Pancreas (tissue), 10 donors: ENCODE results near the gene RNF212. TPM values are rescaled to one million over a fixed set of nuclear protein-coding genes. Genes with fewer than 3 reads are reported as not detected.

Experiments
- ATAC-seq, 4 donors: fragments of 200-7000 bp; cut with Tn5 transposase; one replicate each; pipeline versions ENCODE4 v1.8.0 to v1.9.1; 2020; ENCODE audit warnings: mild to moderate bottlenecking in 4 of 4, moderate library complexity in 4 of 4
- DNase-seq, 6 donors: peaks; one replicate each; pipeline ENCODE4 v3.0.0-alpha.2; 2020
- FAIRE-seq: peaks from 2 replicates; lab custom pipeline; 2012; peaks lifted over from hg19 to GRCh38; lab: Jason Lieb, UNC
- H3K27ac ChIP-seq, 4 donors: fragments of 200-600 bp; sonication (generic); 1 replicate in 3 of 4; 2 replicates in 1 of 4; pipeline versions ENCODE4 v1.5.0 to v1.8.0; 2020
- H3K27me3 ChIP-seq, 4 donors: fragments of 200-600 bp; one replicate each; pipeline ENCODE4 v1.8.0; 2021
- H3K36me3 ChIP-seq, 3 donors: fragments of 200-600 bp; sonication (generic) in 1 of 3; one replicate each; pipeline versions ENCODE4 v1.5.0 to v1.8.0; 2020 to 2021
- H3K4me1 ChIP-seq, 3 donors: fragments of 200-600 bp; one replicate each; pipeline ENCODE4 v1.8.0; 2021
- H3K4me3 ChIP-seq, 4 donors: fragments of 200-600 bp; sonication (generic) in 2 of 4; one replicate each; pipeline versions ENCODE4 v1.5.0 to v1.8.0; 2020 to 2021
- H3K9me3 ChIP-seq, 4 donors: fragments of 200-600 bp; one replicate each; pipeline ENCODE4 v1.8.0; 2021
- CTCF ChIP-seq, 4 donors: fragments of 200-600 bp; sonication (generic) in 3 of 4; IDR thresholded peaks; one replicate each; pipeline versions ENCODE4 v1.5.0 to v1.8.0; 2021; ENCODE audit warnings: antibody characterized with exemption in 4 of 4
- WGBS, 2 donors: extraction: QIAGEN DNeasy Blood & Tissue Kit; methylation state at CpG; one replicate each; pipeline ENCODE4 v1.1.7; 2013; 5-methylcytosine and 5-hydroxymethylcytosine counted together
- intact Hi-C, 3 donors: fragments of 100-400 bp; cut with DNase I; formaldehyde crosslinking; loops; one replicate each; pipeline versions ENCODE4 v1.11.1 to v1.14.2; 2022
- polyA plus RNA-seq, 2 donors: library from polyadenylated mRNA; stranded (reverse); fragments of 200-250 nt; gene quantifications; one replicate each; pipeline ENCODE4 v1.2.3, GENCODE V29; 2013
- total RNA-seq, 6 donors: library from RNA; stranded (reverse); fragmentation: NEBNext Ultra II Directional in 4 of 6; extraction: Animal tissue kit (Norgen Biotek cat#: 25700) in 4 of 6; gene quantifications; one replicate each; pipeline versions ENCODE4 v1.2.1 to v1.2.4, GENCODE V29; 2021 to 2023
- donor health status: healthy with polysubstance abuse.
- donor health status: DM: no; HTN: no; CAD: no; lungs with moderate emphysema.
- donor health status: DM: no; HTN: no; CAD: no.
- donor health status: control.
- donor health status: control.
- donor health status: Bipolar disorder and iron deficiency.
- donor health status: DM: yes; HTN: yes; CAD: no.
- donor health status: DM: no; HTN: no; CAD: no.
- donor health status: DM: no; HTN: no; CAD: no.
- donor health status: DM: yes; HTN: yes; CAD: no.

RNF212 gene
- total and polyA plus RNA-seq, 8 donors: 12.0 to 40.3 (median 19.2) TPM

GRCh38 chr4:1023075-1023640 is 90.2 kb downstream of the RNF212 start:
- Histone ChIP-seq H3K36me3 (peaks cover 0 to 9% (median 6%) of the 10 kb centered on the region in 3 donors), H3K27ac (no peak overlapping the region), H3K27me3 (no peaks in the 10 kb centered on the region), H3K4me3 (no peak overlapping the region), H3K9me3 (no peaks in the 10 kb centered on the region), H3K4me1 (no peaks in the 10 kb centered on the region)
- DNase-seq: no peak
- intact Hi-C loops: no loop called here
- no peak for FAIRE-seq
- ATAC-seq: no peak
- TF ChIP-seq CTCF (IDR thresholded peaks at IDR 0.05): no peak
- 93 to 96% methylated on average over 20 of the region's 20 CpGs for WGBS, 2 donors

GRCh38 chr4:1022739-1023066 is 90.7 kb downstream of the RNF212 start:
- Histone ChIP-seq H3K36me3 (peaks cover 0 to 9% (median 6%) of the 10 kb centered on the region in 3 donors), H3K4me1 (no peaks in the 10 kb centered on the region), H3K9me3 (no peaks in the 10 kb centered on the region), H3K27ac (no peak overlapping the region), H3K4me3 (no peak overlapping the region), H3K27me3 (no peaks in the 10 kb centered on the region)
- DNase-seq (no peak), FAIRE-seq (no peak), ATAC-seq (no peak)
- no peak for TF ChIP-seq CTCF (IDR thresholded peaks at IDR 0.05)
- WGBS, 2 donors: 92 to 93% methylated on average over 19 of the region's 19 CpGs
- intact Hi-C loops: no loop called here

- 93% methylated on average over 42 to 46 of the region's 46 CpGs for WGBS, 2 donors
- no peak for ATAC-seq
Measured at GRCh38 chr4:1022051-1022738, 91.2 kb downstream of the RNF212 start.

More at GRCh38 chr4:1022051-1022738, 91.2 kb downstream of the RNF212 start:
- Histone ChIP-seq H3K4me3 (no peak overlapping the region), H3K27ac (no peak overlapping the region), H3K36me3 (peaks cover 0 to 9% (median 6%) of the 10 kb centered on the region in 3 donors), H3K9me3 (no peaks in the 10 kb centered on the region), H3K27me3 (no peaks in the 10 kb centered on the region), H3K4me1 (no peaks in the 10 kb centered on the region)
- no peak for DNase-seq
- intact Hi-C loops: no loop called here
- FAIRE-seq: no peak
- TF ChIP-seq CTCF (IDR thresholded peaks at IDR 0.05): no peak

Other genes starting within 250 kb of the RNF212 start
- gene GAK, start 181.2 kb downstream of the RNF212 start, total RNA-seq: 10 to 100 TPM; 47.5 to 70.4 (median 59.5) TPM
- 100 to 1,000 TPM; 178 to 226 TPM for gene GAK, start 181.2 kb downstream of the RNF212 start, polyA plus RNA-seq
- 10 to 100 TPM; 10.0 to 20.2 (median 14.7) TPM for gene TMEM175, start 181.1 kb downstream of the RNF212 start, total RNA-seq
- gene TMEM175, start 181.1 kb downstream of the RNF212 start, polyA plus RNA-seq: 10 to 100 TPM; 77.8 to 96.6 TPM
- gene DGKQ, start 140.0 kb downstream of the RNF212 start, total RNA-seq: 10 to 100 TPM in 1 of 6 donors, 1 to 10 TPM in 5; 5.7 to 11.3 (median 7.4) TPM
- gene DGKQ, start 140.0 kb downstream of the RNF212 start, polyA plus RNA-seq: 10 to 100 TPM in 1 of 2 donors, 1 to 10 TPM in 1; 10.0 to 11.7 TPM
- 10 to 100 TPM; 17.6 to 33.7 (median 20.2) TPM for gene IDUA, start 126.5 kb downstream of the RNF212 start, total RNA-seq
- 10 to 100 TPM; 40.7 to 56.9 TPM for gene IDUA, start 126.5 kb downstream of the RNF212 start, polyA plus RNA-seq
- 1 to 10 TPM in 2 of 6 donors, under 1 TPM in 4; 0.28 to 1.7 (median 0.66) TPM for gene SLC26A1, start 120.2 kb downstream of the RNF212 start, total RNA-seq
- 1 to 10 TPM in 1 of 2 donors, under 1 TPM in 1; 0.45 to 1.6 TPM for gene SLC26A1, start 120.2 kb downstream of the RNF212 start, polyA plus RNA-seq
- gene FGFRL1, start 101.9 kb downstream of the RNF212 start, total RNA-seq: 10 to 100 TPM; 25.1 to 41.4 (median 31.1) TPM
- 10 to 100 TPM; 15.4 to 42.8 TPM for gene FGFRL1, start 101.9 kb downstream of the RNF212 start, polyA plus RNA-seq
- gene SPON2, start 59.0 kb upstream of the RNF212 start, total RNA-seq: 10 to 100 TPM in 3 of 6 donors, 1 to 10 TPM in 3; 3.1 to 45.2 (median 8.5) TPM
- 10 to 100 TPM; 10.1 to 13.0 TPM for gene SPON2, start 59.0 kb upstream of the RNF212 start, polyA plus RNA-seq
- 100 to 1,000 TPM in 4 of 6 donors, 10 to 100 TPM in 2; 91.5 to 131 (median 108) TPM for gene CTBP1, start 135.6 kb upstream of the RNF212 start, total RNA-seq
- gene CTBP1, start 135.6 kb upstream of the RNF212 start, polyA plus RNA-seq: 100 to 1,000 TPM; 129 to 131 TPM
- gene MAEA, start 176.3 kb upstream of the RNF212 start, total RNA-seq: 10 to 100 TPM; 28.6 to 33.0 (median 31.8) TPM
- gene MAEA, start 176.3 kb upstream of the RNF212 start, polyA plus RNA-seq: 10 to 100 TPM; 69.3 to 74.7 TPM
- 10 to 100 TPM in 5 of 6 donors, 1 to 10 TPM in 1; 9.2 to 24.7 (median 12.4) TPM for gene UVSSA, start 233.6 kb upstream of the RNF212 start, total RNA-seq
- 10 to 100 TPM; 19.5 to 30.9 TPM for gene UVSSA, start 233.6 kb upstream of the RNF212 start, polyA plus RNA-seq